ENCODE results near the gene SYF2.
"Not testable (repeated sequence)": the region's sequence is repeated elsewhere in the genome, so short reads cannot be mapped to it uniquely, and the experiment has no call there.

The SYF2 gene
- long read RNA-seq, transcript SYF2-201 (7 exons, 1,345 nt): major isoform, 169 of 185 reads
- long read RNA-seq, partial matches to known transcripts: 8 of 185 reads
- long read RNA-seq, other reads (novel, unspliced or antisense): 4 of 185 reads

- H3K27ac ChIP-seq (replicated peaks): peak within 1 kb of the TSS; percentile 91
- no peaks in the 10 kb centered on the region for H3K27me3 ChIP-seq (ENCODE audit: insufficient read depth, poor library complexity, severe bottlenecking)
- DNase-seq (ENCODE audit: low read depth in 1 of 2, low spot score in 1 of 2): peak; percentile 91 to 95
- peak; percentile 62; the same call in 1 of the 2 replicates for TF ChIP-seq SPI1 (IDR thresholded peaks at IDR 0.05; ENCODE audit: borderline replicate concordance, low read depth)
- peak; percentile 71 for TF ChIP-seq POLR2AphosphoS5 (IDR thresholded peaks at IDR 0.05; ENCODE audit: low read depth)
- TF ChIP-seq GABPA (IDR thresholded peaks at IDR 0.05; ENCODE audit: low read depth): peak; percentile 91
- peak; percentile 70 for TF ChIP-seq REST (IDR thresholded peaks at IDR 0.05; ENCODE audit: insufficient replicate concordance, low read depth)
- TF ChIP-seq CTCF (IDR thresholded peaks at IDR 0.05; ENCODE audit: insufficient read depth, low read length): no peak
- peak within 1 kb of the TSS; percentile 96 for H3K4me3 ChIP-seq (replicated peaks; ENCODE audit: insufficient read depth, low read length)
Observed at GRCh38 chr1:25232027-25232865, at the start of gene SYF2. SYF2 (minus strand) TSS chr1:25232502; CDS start chr1:25232467, 35 bp downstream.

GRCh38 chr1:25279693-25280111 is 47.4 kb upstream of the SYF2 start:
- not testable (repeated sequence) for H3K27me3 ChIP-seq (ENCODE audit: insufficient read depth, poor library complexity, severe bottlenecking); H3K4me3 ChIP-seq (replicated peaks; ENCODE audit: insufficient read depth, low read length); DNase-seq (ENCODE audit: low read depth in 1 of 2, low spot score in 1 of 2); H3K27ac ChIP-seq (replicated peaks)

DNA sequence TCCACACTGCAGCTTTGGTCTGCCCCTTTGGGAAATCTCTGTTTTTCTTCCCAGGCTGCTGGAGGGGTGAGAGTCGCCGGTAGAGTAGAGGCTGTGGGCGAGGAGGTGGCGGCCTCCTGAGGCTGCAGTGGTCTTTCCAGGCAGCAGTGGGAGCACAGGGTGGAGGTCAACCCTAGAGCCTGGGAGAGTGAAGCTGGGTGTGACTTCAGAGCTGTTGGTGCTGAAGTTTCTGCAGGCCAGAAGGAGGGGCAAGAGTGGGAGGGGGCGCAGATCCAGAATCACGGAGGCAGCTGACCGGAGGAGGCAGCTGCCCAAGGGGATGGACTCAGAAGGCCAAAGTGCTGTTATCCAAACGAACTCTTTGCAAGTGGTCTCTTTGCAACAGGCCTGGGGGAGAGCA is 46.5 kb upstream of the SYF2 start:
- not testable (repeated sequence) for H3K4me3 ChIP-seq (replicated peaks; ENCODE audit: insufficient read depth, low read length); H3K27me3 ChIP-seq (ENCODE audit: insufficient read depth, poor library complexity, severe bottlenecking); DNase-seq (ENCODE audit: low read depth in 1 of 2, low spot score in 1 of 2); H3K27ac ChIP-seq (replicated peaks)

DNA sequence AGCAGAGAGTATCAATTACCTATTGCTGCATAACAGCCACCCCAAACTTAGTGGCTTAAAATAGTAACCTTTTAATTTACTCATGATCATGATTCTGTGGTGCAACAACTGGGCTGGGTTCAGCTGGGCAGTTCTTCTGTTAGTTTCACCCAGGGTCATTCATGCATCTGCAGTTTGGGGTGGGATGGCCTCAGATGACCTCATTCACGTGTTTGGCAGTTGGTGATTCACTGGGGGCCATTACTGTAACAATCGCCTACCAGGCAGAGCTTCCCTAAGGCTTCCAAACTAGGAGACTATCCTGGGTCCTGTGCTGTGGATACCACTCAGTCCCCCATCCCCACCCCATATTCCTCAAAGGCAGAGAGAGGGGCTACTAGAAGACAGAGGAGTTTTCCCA is 46.1 kb upstream of the SYF2 start:
- DNase-seq (ENCODE audit: low read depth in 1 of 2, low spot score in 1 of 2); H3K27ac ChIP-seq (replicated peaks); H3K4me3 ChIP-seq (replicated peaks; ENCODE audit: insufficient read depth, low read length); H3K27me3 ChIP-seq (ENCODE audit: insufficient read depth, poor library complexity, severe bottlenecking): not testable (repeated sequence)

- not testable (repeated sequence) for H3K27ac ChIP-seq (replicated peaks); H3K4me3 ChIP-seq (replicated peaks; ENCODE audit: insufficient read depth, low read length)
Observed at GRCh38 chr1:25277295-25277694, 45.0 kb upstream of the SYF2 start.

GRCh38 chr1:25275648-25276047 is 43.3 kb upstream of the SYF2 start:
- H3K4me3 ChIP-seq (replicated peaks; ENCODE audit: insufficient read depth, low read length): not testable (repeated sequence)

More at GRCh38 chr1:25277295-25277694, 45.0 kb upstream of the SYF2 start:
- DNase-seq (ENCODE audit: low read depth in 1 of 2, low spot score in 1 of 2); H3K27me3 ChIP-seq (ENCODE audit: insufficient read depth, poor library complexity, severe bottlenecking): not testable (repeated sequence)

DNA sequence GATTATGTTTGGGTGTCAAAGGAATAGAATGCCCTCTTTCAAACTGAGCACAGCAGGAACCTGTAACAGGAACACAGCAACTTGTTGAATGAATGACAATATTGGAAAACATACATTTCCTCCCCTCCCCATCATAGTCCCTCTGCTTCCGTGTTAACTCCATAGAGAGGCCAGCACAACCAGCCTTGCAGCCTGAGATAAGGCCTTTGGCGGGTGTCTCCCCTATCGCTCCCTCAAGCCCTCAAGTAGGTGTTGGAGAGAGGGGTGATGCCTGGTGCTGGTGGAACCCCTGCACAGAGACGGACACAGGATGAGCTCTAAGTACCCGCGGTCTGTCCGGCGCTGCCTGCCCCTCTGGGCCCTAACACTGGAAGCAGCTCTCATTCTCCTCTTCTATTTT is 39.9 kb upstream of the SYF2 start, which contains the start of gene RHD:
RHD (plus strand) TSS at position 272 of the 400 bp plus-strand sequence; CDS start at position 311, 39 bp downstream.
- not testable (repeated sequence) for H3K27ac ChIP-seq (replicated peaks); DNase-seq (ENCODE audit: low read depth in 1 of 2, low spot score in 1 of 2); H3K27me3 ChIP-seq (ENCODE audit: insufficient read depth, poor library complexity, severe bottlenecking); H3K4me3 ChIP-seq (replicated peaks; ENCODE audit: insufficient read depth, low read length)

More at GRCh38 chr1:25275648-25276047, 43.3 kb upstream of the SYF2 start:
- not testable (repeated sequence) for H3K27ac ChIP-seq (replicated peaks); DNase-seq (ENCODE audit: low read depth in 1 of 2, low spot score in 1 of 2); H3K27me3 ChIP-seq (ENCODE audit: insufficient read depth, poor library complexity, severe bottlenecking)

- DNase-seq (ENCODE audit: low read depth in 1 of 2, low spot score in 1 of 2); H3K27me3 ChIP-seq (ENCODE audit: insufficient read depth, poor library complexity, severe bottlenecking): not testable (repeated sequence)
- Histone ChIP-seq H3K4me3 (replicated peaks; ENCODE audit: insufficient read depth, low read length) (peak overlapping the region; percentile 56), H3K27ac (replicated peaks) (0 out of 2 replicates have a peak overlapping the region, but pooled peaks have one; percentile 33)
Observed at GRCh38 chr1:25268143-25268760, 36.0 kb upstream of the SYF2 start.

GRCh38 chr1:25267288-25268142 is 35.2 kb upstream of the SYF2 start:
- 0 out of 2 replicates have a peak overlapping the region, but pooled peaks have one; percentile 33 for H3K27ac ChIP-seq (replicated peaks)
- H3K4me3 ChIP-seq (replicated peaks; ENCODE audit: insufficient read depth, low read length): peak overlapping the region; percentile 56
- peak; percentile 37 to 59 for DNase-seq (ENCODE audit: low read depth in 1 of 2, low spot score in 1 of 2)
- H3K27me3 ChIP-seq (ENCODE audit: insufficient read depth, poor library complexity, severe bottlenecking): not testable (repeated sequence)

DNA sequence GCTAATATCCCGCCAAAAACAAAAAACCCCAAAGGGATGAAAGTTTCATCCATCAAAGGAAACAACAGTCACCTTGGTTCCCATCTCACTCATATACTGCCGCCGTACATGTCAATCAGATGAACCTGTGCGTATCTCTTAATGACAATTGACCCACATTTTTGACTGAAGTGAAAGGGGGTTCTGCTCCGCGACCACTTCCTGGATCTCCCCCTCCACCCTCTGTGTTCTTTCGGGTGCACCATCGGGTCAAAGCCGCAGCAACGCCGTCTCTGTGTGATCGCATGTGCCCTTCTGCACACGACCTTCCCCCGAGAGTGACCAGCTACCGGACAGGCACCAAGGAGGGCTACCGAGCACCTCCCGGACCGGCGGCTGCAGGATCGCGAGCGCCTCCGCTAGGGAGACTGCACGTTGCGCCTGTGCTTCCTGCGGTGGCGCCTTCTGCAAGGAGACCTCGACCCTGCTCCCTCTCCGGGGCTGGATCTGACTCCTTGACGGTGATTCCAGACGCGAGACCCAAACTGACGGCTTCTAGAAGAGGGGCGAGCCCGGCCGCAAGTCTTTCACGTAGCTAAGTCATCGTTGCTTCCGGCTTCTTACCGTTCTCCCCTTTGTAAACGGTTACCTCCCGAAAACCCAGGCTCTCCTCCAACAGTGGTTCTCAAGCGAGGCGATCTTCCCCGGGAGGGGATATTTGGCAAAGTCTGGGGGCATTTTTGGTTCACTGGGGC is 34.4 kb upstream of the SYF2 start:
- DNase-seq (ENCODE audit: low read depth in 1 of 2, low spot score in 1 of 2): peak in 1 of 2 experiments; percentile 21
- H3K27me3 ChIP-seq (ENCODE audit: insufficient read depth, poor library complexity, severe bottlenecking): not testable (repeated sequence)
- Histone ChIP-seq H3K4me3 (replicated peaks; ENCODE audit: insufficient read depth, low read length) (peak overlapping the region; percentile 51), H3K27ac (replicated peaks) (peak overlapping the region; percentile 34; the same call in 1 of the 2 replicates)

Measured in HL-60 (cell line).